ENCODE results near the gene DECR2.

DNA sequence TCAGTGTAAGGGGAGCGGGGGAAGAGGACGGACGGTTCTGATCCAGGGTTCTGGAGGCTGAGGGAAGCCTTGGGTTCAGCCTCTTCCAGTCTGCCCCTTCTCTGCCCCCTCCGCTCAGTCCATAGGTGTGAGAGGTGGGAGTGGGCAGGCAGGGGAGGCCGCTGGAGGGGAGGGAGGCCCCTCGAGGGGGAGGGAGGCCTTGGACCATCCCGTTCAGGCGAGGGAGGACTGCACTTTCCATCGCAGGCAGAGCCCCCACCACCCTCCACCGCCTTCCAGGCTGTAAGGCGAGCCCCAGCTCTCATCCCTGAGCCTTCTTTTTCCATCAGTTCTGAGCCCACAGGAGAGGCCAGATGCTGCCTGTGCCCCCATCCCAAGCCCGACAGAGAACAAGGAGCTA is 44.9 kb upstream of the DECR2 start:
- TF ChIP-seq EZH2 (IDR thresholded peaks at IDR 0.05; ENCODE audit: low read length, missing control alignments), result no peak
- TF ChIP-seq CTCF (conservative IDR thresholded peaks at IDR 0.05 in 1 of 2, IDR thresholded peaks at IDR 0.05 in 1 of 2; ENCODE audit: low read depth in 1 of 2, low read length in 2 of 2), result no peak
